Measurements from ENCODE around the gene RNF123.

- TF ChIP-seq CTCF (IDR thresholded peaks at IDR 0.05; ENCODE audit: poor library complexity) (no peak), EZH2 (IDR thresholded peaks at IDR 0.05; ENCODE audit: borderline replicate concordance) (no peak), EZH2phosphoT487 (IDR thresholded peaks at IDR 0.05; ENCODE audit: low read depth, severe bottlenecking, unreplicated experiment) (no peak)
Observed at GRCh38 chr3:49648354-49649019, 40.9 kb upstream of the RNF123 start.
